GM21737 (cell line): ENCODE results near the gene SCIMP.
"Not testable (repeated sequence)": the region's sequence is repeated elsewhere in the genome, so short reads cannot be mapped to it uniquely, and the experiment has no call there.

Experiments used
- ATAC-seq: cut with Tn5 transposase; IDR thresholded peaks from one replicate; pipeline ENCODE4 v1.9.1; 2021; ENCODE audit warnings: mild to moderate bottlenecking, moderate library complexity; ENCODE audit not compliant: unreplicated experiment

SCIMP gene

GRCh38 chr17:5191541-5192417, 42.9 kb downstream of the SCIMP start, which contains the start of gene ZNF594:
ZNF594 (minus strand) TSS chr17:5191868; CDS start chr17:5184256, 7,612 bp downstream.
- peak; percentile 97 for ATAC-seq

- no peak for ATAC-seq
These were observed 50.4 kb downstream of the SCIMP start for GRCh38 chr17:5184288-5184687.

- ATAC-seq = no peak
These were observed 51.3 kb downstream of the SCIMP start for GRCh38 chr17:5183410-5183793.

- no peak for ATAC-seq
These were observed 51.9 kb downstream of the SCIMP start for GRCh38 chr17:5182597-5183409.

- ATAC-seq = no peak
These were observed 53.0 kb downstream of the SCIMP start for GRCh38 chr17:5181509-5182305.

- no peak for ATAC-seq
These were observed 55.7 kb downstream of the SCIMP start for GRCh38 chr17:5179003-5179402.

GRCh38 chr17:5175027-5175426, 59.6 kb downstream of the SCIMP start:
- not testable (repeated sequence) for ATAC-seq

- not testable (repeated sequence) for ATAC-seq
These were observed 68.7 kb downstream of the SCIMP start for GRCh38 chr17:5165791-5166564.

- no peak for ATAC-seq
These were observed 70.2 kb downstream of the SCIMP start for GRCh38 chr17:5164436-5164835.

- not testable (repeated sequence) for ATAC-seq
These were observed 72.9 kb downstream of the SCIMP start for GRCh38 chr17:5161793-5162192.

GRCh38 chr17:5160702-5161101, 74.0 kb downstream of the SCIMP start:
- not testable (repeated sequence) for ATAC-seq
